Liver (tissue), 9 donors: ENCODE results near the gene CAMK2B. TPM values are rescaled to one million over a fixed set of nuclear protein-coding genes. Genes with fewer than 3 reads are reported as not detected.

Experiments
- DNase-seq: peaks from one replicate; pipeline ENCODE4 v3.0.0-alpha.2; 2017; ENCODE audit warnings: low spot score
- H3K27ac ChIP-seq, 2 donors: one replicate each; pipeline ENCODE4 v1.7.0; 2013; ENCODE audit warnings: inconsistent platforms in 2 of 2, low read length in 2 of 2, control low read depth in 1 of 2, low read depth in 1 of 2, mild to moderate bottlenecking in 1 of 2
- H3K27me3 ChIP-seq, 4 donors: one replicate each; pipeline versions ENCODE4 v1.6.1 to v1.7.0; 2013; ENCODE audit warnings: low read length in 3 of 4, inconsistent platforms in 1 of 4, mild to moderate bottlenecking in 1 of 4, moderate library complexity in 1 of 4; ENCODE audit not compliant: control insufficient read depth in 4 of 4, insufficient read depth in 4 of 4
- H3K36me3 ChIP-seq, 4 donors: one replicate each; pipeline versions ENCODE4 v1.6.1 to v1.7.0; 2013; ENCODE audit warnings: low read length in 3 of 4, mild to moderate bottlenecking in 3 of 4, low read depth in 1 of 4, moderate library complexity in 1 of 4; ENCODE audit not compliant: control insufficient read depth in 4 of 4, insufficient read depth in 3 of 4
- H3K4me1 ChIP-seq, 4 donors: one replicate each; pipeline versions ENCODE4 v1.6.1 to v1.7.0; 2013; ENCODE audit warnings: low read length in 3 of 4, mild to moderate bottlenecking in 3 of 4, moderate library complexity in 1 of 4; ENCODE audit not compliant: control insufficient read depth in 4 of 4, insufficient read depth in 4 of 4
- H3K4me3 ChIP-seq, 3 donors: one replicate each; pipeline versions ENCODE4 v1.6.1 to v1.7.0; 2013; ENCODE audit warnings: low read length in 3 of 3, control low read depth in 1 of 3, low read depth in 1 of 3, mild to moderate bottlenecking in 1 of 3
- H3K9ac ChIP-seq, 2 donors: one replicate each; pipeline ENCODE4 v1.7.0; 2013; ENCODE audit warnings: low read length in 2 of 2, mild to moderate bottlenecking in 2 of 2, moderate library complexity in 2 of 2, control low read depth in 1 of 2, low read depth in 1 of 2
- H3K9me3 ChIP-seq, 4 donors: one replicate each; pipeline versions ENCODE4 v1.6.1 to v1.7.0; 2013; ENCODE audit warnings: low read length in 3 of 4; ENCODE audit not compliant: control insufficient read depth in 4 of 4
- CTCF ChIP-seq: fragments of 150-350 bp; IDR thresholded peaks from 2 replicates; pipeline ENCODE4 v1.5.1; 2017; ENCODE audit warnings: improper control_type of control experiment, low read depth, low read length; ENCODE audit not compliant: missing input control
- EGR1 ChIP-seq, 2 donors: IDR thresholded peaks; 2 replicates each; pipeline ENCODE4 v1.6.1; 2016 to 2018; ENCODE audit warnings: antibody characterized with exemption in 2 of 2, low read depth in 2 of 2
- FOXA2 ChIP-seq: IDR thresholded peaks from 2 replicates; pipeline ENCODE4 v1.6.1; 2016; ENCODE audit warnings: antibody characterized with exemption
- GABPA ChIP-seq, 2 donors: IDR thresholded peaks in 1 of 2; conservative IDR thresholded peaks in 1 of 2; 2 replicates each; pipeline ENCODE4 v1.6.1; 2016; ENCODE audit warnings: antibody characterized with exemption in 2 of 2, mild to moderate bottlenecking in 1 of 2, moderate library complexity in 1 of 2
- HNF4A ChIP-seq, 2 donors: conservative IDR thresholded peaks; 2 replicates each; pipeline ENCODE4 v1.6.1; 2016; ENCODE audit warnings: antibody characterized with exemption in 2 of 2, mild to moderate bottlenecking in 2 of 2
- HNF4G ChIP-seq: IDR thresholded peaks from 2 replicates; pipeline ENCODE4 v1.6.1; 2016; ENCODE audit warnings: antibody characterized with exemption
- JUND ChIP-seq, 2 donors: IDR thresholded peaks; 2 replicates each; pipeline ENCODE4 v1.6.1; 2016; ENCODE audit warnings: antibody characterized with exemption in 2 of 2
- MAX ChIP-seq: IDR thresholded peaks from 2 replicates; pipeline ENCODE4 v1.6.1; 2016; ENCODE audit warnings: antibody characterized with exemption
- NR2F2 ChIP-seq: IDR thresholded peaks from 2 replicates; pipeline ENCODE4 v1.6.1; 2016; ENCODE audit warnings: antibody characterized with exemption
- RAD21 ChIP-seq, 2 donors: IDR thresholded peaks; 2 replicates each; pipeline ENCODE4 v1.6.1; 2016; ENCODE audit warnings: antibody characterized with exemption in 2 of 2, mild to moderate bottlenecking in 2 of 2
- RXRA ChIP-seq, 2 donors: IDR thresholded peaks; 2 replicates each; pipeline ENCODE4 v1.6.1; 2017 to 2018; ENCODE audit warnings: antibody characterized with exemption in 2 of 2, mild to moderate bottlenecking in 1 of 2
- SP1 ChIP-seq: IDR thresholded peaks from 2 replicates; pipeline ENCODE4 v1.6.1; 2018; ENCODE audit warnings: antibody characterized with exemption, mild to moderate bottlenecking
- TAF1 ChIP-seq: conservative IDR thresholded peaks from 2 replicates; pipeline ENCODE4 v1.6.1; 2016; ENCODE audit warnings: antibody characterized with exemption, mild to moderate bottlenecking
- YY1 ChIP-seq: IDR thresholded peaks from 2 replicates; pipeline ENCODE4 v1.6.1; 2016; ENCODE audit warnings: antibody characterized with exemption, mild to moderate bottlenecking
- WGBS: extraction: QIAGEN DNeasy Blood & Tissue Kit; methylation state at CpG from one replicate; pipeline ENCODE4 v1.1.7; 2013; 5-methylcytosine and 5-hydroxymethylcytosine counted together
- polyA plus RNA-seq, 2 donors: library from polyadenylated mRNA; stranded (reverse) in 1 of 2; unstranded in 1 of 2; fragments of 200-250 nt in 1 of 2; fragments of >200 nt in 1 of 2; fragmentation: Nextera tagmentation in 1 of 2; extraction: Ambion mirVana in 1 of 2; gene quantifications; one replicate each; pipeline versions ENCODE4 v1.2.1 to v1.2.3, GENCODE V29; 2013 to 2015
- total RNA-seq, 2 donors: library from RNA; depleted of rRNA; stranded (reverse); fragments of >200 nt; gene quantifications; one replicate each; pipeline ENCODE4 v1.2.3, GENCODE V29; 2014
- TF ChIP-seq, protein P1 (sequence below): IDR thresholded peaks from 2 replicates; pipeline ENCODE4 v1.6.1; 2016; ENCODE audit warnings: antibody characterized with exemption, mild to moderate bottlenecking
- TF ChIP-seq, protein P2 (sequence below): IDR thresholded peaks from 2 replicates; pipeline ENCODE4 v1.6.1; 2016; ENCODE audit warnings: antibody characterized with exemption
- TF ChIP-seq, protein P3 (sequence below): IDR thresholded peaks from 2 replicates; pipeline ENCODE4 v1.6.1; 2016; ENCODE audit warnings: antibody characterized with exemption
- donor health status: healthy.
- donor health status: healthy.
- donor health status: healthy.
- donor health status: healthy.
- donor health status: healthy.

CAMK2B gene
- total and polyA plus RNA-seq, 4 donors = 2.1 to 3.3 (median 2.2) TPM; not detected in 1

GRCh38 chr7:44348851-44349781 lies 23.7 kb upstream of the CAMK2B start:
- 87% methylated on average over 9 of the region's 9 CpGs for WGBS
- H3K9me3 ChIP-seq = peaks cover 0 to 2% (median 0%) of the 10 kb centered on the region in 4 donors
- TF ChIP-seq YY1 (no peak), RXRA (IDR thresholded peaks at IDR 0.05) (no peak), NR2F2 (no peak), JUND (IDR thresholded peaks at IDR 0.05) (no peak), TAF1 (no peak), HNF4A (conservative IDR thresholded peaks at IDR 0.05) (no peak), GABPA (IDR thresholded peaks at IDR 0.05 in 1 of 2, conservative IDR thresholded peaks at IDR 0.05 in 1 of 2) (no peak), EGR1 (IDR thresholded peaks at IDR 0.05; ENCODE audit: low read depth in 2 of 2) (no peak), FOXA2 (no peak), SP1 (no peak), RAD21 (IDR thresholded peaks at IDR 0.05) (no peak), HNF4G (no peak)
- TF ChIP-seq, protein P1, sequence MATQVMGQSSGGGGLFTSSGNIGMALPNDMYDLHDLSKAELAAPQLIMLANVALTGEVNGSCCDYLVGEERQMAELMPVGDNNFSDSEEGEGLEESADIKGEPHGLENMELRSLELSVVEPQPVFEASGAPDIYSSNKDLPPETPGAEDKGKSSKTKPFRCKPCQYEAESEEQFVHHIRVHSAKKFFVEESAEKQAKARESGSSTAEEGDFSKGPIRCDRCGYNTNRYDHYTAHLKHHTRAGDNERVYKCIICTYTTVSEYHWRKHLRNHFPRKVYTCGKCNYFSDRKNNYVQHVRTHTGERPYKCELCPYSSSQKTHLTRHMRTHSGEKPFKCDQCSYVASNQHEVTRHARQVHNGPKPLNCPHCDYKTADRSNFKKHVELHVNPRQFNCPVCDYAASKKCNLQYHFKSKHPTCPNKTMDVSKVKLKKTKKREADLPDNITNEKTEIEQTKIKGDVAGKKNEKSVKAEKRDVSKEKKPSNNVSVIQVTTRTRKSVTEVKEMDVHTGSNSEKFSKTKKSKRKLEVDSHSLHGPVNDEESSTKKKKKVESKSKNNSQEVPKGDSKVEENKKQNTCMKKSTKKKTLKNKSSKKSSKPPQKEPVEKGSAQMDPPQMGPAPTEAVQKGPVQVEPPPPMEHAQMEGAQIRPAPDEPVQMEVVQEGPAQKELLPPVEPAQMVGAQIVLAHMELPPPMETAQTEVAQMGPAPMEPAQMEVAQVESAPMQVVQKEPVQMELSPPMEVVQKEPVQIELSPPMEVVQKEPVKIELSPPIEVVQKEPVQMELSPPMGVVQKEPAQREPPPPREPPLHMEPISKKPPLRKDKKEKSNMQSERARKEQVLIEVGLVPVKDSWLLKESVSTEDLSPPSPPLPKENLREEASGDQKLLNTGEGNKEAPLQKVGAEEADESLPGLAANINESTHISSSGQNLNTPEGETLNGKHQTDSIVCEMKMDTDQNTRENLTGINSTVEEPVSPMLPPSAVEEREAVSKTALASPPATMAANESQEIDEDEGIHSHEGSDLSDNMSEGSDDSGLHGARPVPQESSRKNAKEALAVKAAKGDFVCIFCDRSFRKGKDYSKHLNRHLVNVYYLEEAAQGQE = no peak
- TF ChIP-seq, protein P2, sequence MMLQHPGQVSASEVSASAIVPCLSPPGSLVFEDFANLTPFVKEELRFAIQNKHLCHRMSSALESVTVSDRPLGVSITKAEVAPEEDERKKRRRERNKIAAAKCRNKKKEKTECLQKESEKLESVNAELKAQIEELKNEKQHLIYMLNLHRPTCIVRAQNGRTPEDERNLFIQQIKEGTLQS = no peak

GRCh38 chr7:44348300-44348699 lies 22.9 kb upstream of the CAMK2B start:
- Histone ChIP-seq H3K36me3 (no peaks in the 10 kb centered on the region), H3K4me1 (no peaks in the 10 kb centered on the region), H3K27me3 (no peaks in the 10 kb centered on the region), H3K9me3 (no peaks in the 10 kb centered on the region), H3K4me3 (no peak overlapping the region), H3K9ac (no peak overlapping the region), H3K27ac (no peak overlapping the region)
- TF ChIP-seq, protein P2 = no peak
- TF ChIP-seq HNF4G = no peak
- no peak for TF ChIP-seq RXRA (IDR thresholded peaks at IDR 0.05)
- TF ChIP-seq YY1 = no peak
- TF ChIP-seq EGR1 (IDR thresholded peaks at IDR 0.05; ENCODE audit: low read depth in 2 of 2) = no peak
- TF ChIP-seq NR2F2 = no peak
- TF ChIP-seq, protein P1 = no peak
- no peak for TF ChIP-seq MAX
- no peak for TF ChIP-seq HNF4A (conservative IDR thresholded peaks at IDR 0.05)
- no peak for TF ChIP-seq TAF1
- TF ChIP-seq JUND (IDR thresholded peaks at IDR 0.05) = no peak
- TF ChIP-seq CTCF = peak; percentile 10
- no peak for TF ChIP-seq GABPA (IDR thresholded peaks at IDR 0.05 in 1 of 2, conservative IDR thresholded peaks at IDR 0.05 in 1 of 2)
- TF ChIP-seq RAD21 (IDR thresholded peaks at IDR 0.05) = peak; percentile 15 to 27
- TF ChIP-seq FOXA2 = no peak
- TF ChIP-seq, protein P3, sequence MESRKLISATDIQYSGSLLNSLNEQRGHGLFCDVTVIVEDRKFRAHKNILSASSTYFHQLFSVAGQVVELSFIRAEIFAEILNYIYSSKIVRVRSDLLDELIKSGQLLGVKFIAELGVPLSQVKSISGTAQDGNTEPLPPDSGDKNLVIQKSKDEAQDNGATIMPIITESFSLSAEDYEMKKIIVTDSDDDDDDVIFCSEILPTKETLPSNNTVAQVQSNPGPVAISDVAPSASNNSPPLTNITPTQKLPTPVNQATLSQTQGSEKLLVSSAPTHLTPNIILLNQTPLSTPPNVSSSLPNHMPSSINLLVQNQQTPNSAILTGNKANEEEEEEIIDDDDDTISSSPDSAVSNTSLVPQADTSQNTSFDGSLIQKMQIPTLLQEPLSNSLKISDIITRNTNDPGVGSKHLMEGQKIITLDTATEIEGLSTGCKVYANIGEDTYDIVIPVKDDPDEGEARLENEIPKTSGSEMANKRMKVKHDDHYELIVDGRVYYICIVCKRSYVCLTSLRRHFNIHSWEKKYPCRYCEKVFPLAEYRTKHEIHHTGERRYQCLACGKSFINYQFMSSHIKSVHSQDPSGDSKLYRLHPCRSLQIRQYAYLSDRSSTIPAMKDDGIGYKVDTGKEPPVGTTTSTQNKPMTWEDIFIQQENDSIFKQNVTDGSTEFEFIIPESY = no peak
- 95% methylated on average over 2 of the region's 2 CpGs for WGBS
- DNase-seq = no peak

More at GRCh38 chr7:44348851-44349781, 23.7 kb upstream of the CAMK2B start:
- DNase-seq = no peak
- H3K36me3 ChIP-seq = no peaks in the 10 kb centered on the region
- no peak overlapping the region for H3K9ac ChIP-seq
- H3K27me3 ChIP-seq = no peaks in the 10 kb centered on the region
- no peaks in the 10 kb centered on the region for H3K4me1 ChIP-seq
- H3K27ac ChIP-seq = no peak overlapping the region
- no peak overlapping the region for H3K4me3 ChIP-seq
